ENCODE measurements around the gene CEP41.

CEP41 gene

GRCh38 chr7:130369831-130370550 is 70.8 kb downstream of the CEP41 start:
- DNase-seq (ENCODE audit: insufficient read length, low spot score) (no peak), FAIRE-seq (no peak)
- TF ChIP-seq POLR2A (IDR thresholded peaks at IDR 0.05; ENCODE audit: low read depth, low read length) = no peak

- TF ChIP-seq POLR2A (IDR thresholded peaks at IDR 0.05; ENCODE audit: low read depth, low read length) = no peak
- FAIRE-seq (no peak), DNase-seq (ENCODE audit: insufficient read length, low spot score) (no peak)
Observed at GRCh38 chr7:130369110-130369711, 71.6 kb downstream of the CEP41 start.

- FAIRE-seq (no peak), DNase-seq (ENCODE audit: insufficient read length, low spot score) (no peak)
- TF ChIP-seq POLR2A (IDR thresholded peaks at IDR 0.05; ENCODE audit: low read depth, low read length) = no peak
Observed at GRCh38 chr7:130367836-130368746, 72.7 kb downstream of the CEP41 start.

GRCh38 chr7:130367088-130367755 is 73.6 kb downstream of the CEP41 start:
- DNase-seq (ENCODE audit: insufficient read length, low spot score) = no peak
- no peak for FAIRE-seq
- TF ChIP-seq POLR2A (IDR thresholded peaks at IDR 0.05; ENCODE audit: low read depth, low read length) = no peak

- DNase-seq (ENCODE audit: insufficient read length, low spot score) (no peak), FAIRE-seq (no peak)
- TF ChIP-seq POLR2A (IDR thresholded peaks at IDR 0.05; ENCODE audit: low read depth, low read length) = no peak
Observed at GRCh38 chr7:130366564-130366963, 74.3 kb downstream of the CEP41 start.

- DNase-seq (ENCODE audit: insufficient read length, low spot score) (no peak), FAIRE-seq (no peak)
- TF ChIP-seq POLR2A (IDR thresholded peaks at IDR 0.05; ENCODE audit: low read depth, low read length) = no peak
Observed at GRCh38 chr7:130365511-130366441, 75.0 kb downstream of the CEP41 start.

GRCh38 chr7:130365088-130365487 is 75.7 kb downstream of the CEP41 start:
- TF ChIP-seq POLR2A (IDR thresholded peaks at IDR 0.05; ENCODE audit: low read depth, low read length) = no peak
- no peak for FAIRE-seq
- DNase-seq (ENCODE audit: insufficient read length, low spot score) = no peak

GRCh38 chr7:130364451-130364850 is 76.4 kb downstream of the CEP41 start:
- no peak for DNase-seq (ENCODE audit: insufficient read length, low spot score)

GRCh38 chr7:130363026-130363847 is 77.6 kb downstream of the CEP41 start:
- no peak for TF ChIP-seq POLR2A (IDR thresholded peaks at IDR 0.05; ENCODE audit: low read depth, low read length)
- DNase-seq (ENCODE audit: insufficient read length, low spot score) = peak; percentile 77
- peak; percentile 82 for FAIRE-seq

More at GRCh38 chr7:130364451-130364850, 76.4 kb downstream of the CEP41 start:
- no peak for TF ChIP-seq POLR2A (IDR thresholded peaks at IDR 0.05; ENCODE audit: low read depth, low read length)
- FAIRE-seq = no peak

- no peak for DNase-seq (ENCODE audit: insufficient read length, low spot score)
- TF ChIP-seq POLR2A (IDR thresholded peaks at IDR 0.05; ENCODE audit: low read depth, low read length) = no peak
- no peak for FAIRE-seq
Observed at GRCh38 chr7:130362251-130362816, 78.5 kb downstream of the CEP41 start.

- TF ChIP-seq POLR2A (IDR thresholded peaks at IDR 0.05; ENCODE audit: low read depth, low read length) = no peak
- DNase-seq (ENCODE audit: insufficient read length, low spot score) (no peak), FAIRE-seq (no peak)
Observed at GRCh38 chr7:130361681-130362080, 79.1 kb downstream of the CEP41 start.

- DNase-seq (ENCODE audit: insufficient read length, low spot score) (no peak), FAIRE-seq (no peak)
- no peak for TF ChIP-seq POLR2A (IDR thresholded peaks at IDR 0.05; ENCODE audit: low read depth, low read length)
Observed at GRCh38 chr7:130360518-130360917, 80.3 kb downstream of the CEP41 start.
